ENCODE measurements around the gene MAGI2. TPM values are rescaled to one million over a fixed set of nuclear protein-coding genes. Genes with fewer than 3 reads are reported as not detected.
A peak's percentile ranks its signal among the peaks of the same experiment; 100 is the strongest.

The MAGI2 gene
- polyA plus RNA-seq, 4 donors: 0.22 to 2.1 (median 1.5) TPM

DNA sequence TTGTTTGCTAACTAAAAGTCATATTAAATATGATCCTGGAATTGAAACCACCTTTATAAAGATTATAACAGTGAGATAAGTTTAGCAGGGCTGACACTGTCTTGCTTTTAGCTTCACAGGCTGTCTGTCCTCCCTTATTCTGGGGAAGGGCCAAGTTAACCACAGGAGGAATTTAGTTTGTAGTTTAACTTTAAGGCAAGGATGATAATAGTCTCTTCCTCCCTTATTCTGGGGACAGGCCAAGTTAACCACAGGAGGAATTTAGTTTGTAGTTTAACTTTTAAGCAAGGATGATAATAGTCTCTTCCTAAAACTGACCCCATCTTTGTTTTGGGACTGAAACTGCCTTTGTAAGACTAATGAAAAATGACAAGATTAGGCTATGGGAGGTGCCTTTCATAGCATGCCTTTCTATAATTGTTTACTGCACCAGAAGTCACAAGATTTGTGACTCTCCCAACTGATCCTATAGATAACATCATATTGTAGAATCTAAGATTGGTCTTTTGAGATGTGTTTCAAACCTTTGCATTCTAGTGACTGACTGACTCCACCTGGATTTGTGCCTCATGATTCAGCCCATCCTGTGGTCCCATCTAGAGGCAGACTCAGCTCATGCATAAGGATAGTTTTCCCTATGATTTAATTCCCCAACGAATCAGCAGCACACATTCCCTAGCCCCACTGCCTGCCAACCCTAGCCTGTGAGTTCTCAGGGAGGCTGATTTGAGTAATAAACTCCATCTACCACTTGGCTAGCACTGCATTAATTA lies 212.0 kb downstream of the MAGI2 start:
- Histone ChIP-seq H3K27ac (ENCODE audit: low read depth in 1 of 3, low read length in 2 of 3) (no peak overlapping the region), H3K9me3 (ENCODE audit: control insufficient read depth in 2 of 2, insufficient read depth in 1 of 2, low read depth in 1 of 2, low read length in 1 of 2) (peaks cover 0 to 3% of the 10 kb centered on the region in 2 donors), H3K4me3 (ENCODE audit: low read depth in 1 of 3, low read length in 3 of 3) (no peak overlapping the region), H3K27me3 (ENCODE audit: control insufficient read depth in 3 of 3, insufficient read depth in 3 of 3, low read length in 3 of 3) (no peaks in the 10 kb centered on the region), H3K36me3 (ENCODE audit: control insufficient read depth in 3 of 3, insufficient read depth in 2 of 3, low read depth in 1 of 3, low read length in 3 of 3) (no peaks in the 10 kb centered on the region), H3K4me1 (ENCODE audit: control insufficient read depth in 3 of 3, insufficient read depth in 2 of 3, low read depth in 1 of 3, low read length in 2 of 3) (no peaks in the 10 kb centered on the region)
- WGBS, 3 donors: 54 to 65% (median 56%) methylated on average over 1 of the region's 1 CpG
- DNase-seq: no peak
- FAIRE-seq: no peak

DNA sequence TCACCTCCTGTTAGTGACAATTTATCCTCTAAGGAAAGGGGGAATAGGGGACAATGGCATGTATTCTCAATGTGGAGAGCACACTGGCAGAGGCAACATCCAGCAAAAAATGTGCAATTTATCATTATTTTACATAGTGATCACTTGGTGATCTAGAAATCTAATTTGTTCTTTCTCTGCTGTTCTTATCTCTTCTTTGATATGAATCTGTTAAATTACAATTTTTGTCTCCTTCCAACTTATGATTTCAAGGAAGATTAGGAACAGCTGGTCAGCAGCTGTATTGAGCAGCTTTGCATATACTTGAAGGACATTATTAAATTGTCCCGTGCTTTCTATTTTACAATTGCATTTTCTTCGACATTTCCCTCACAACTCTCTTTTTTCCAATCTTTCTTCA lies 213.1 kb downstream of the MAGI2 start:
- Histone ChIP-seq H3K27me3 (ENCODE audit: control insufficient read depth in 3 of 3, insufficient read depth in 3 of 3, low read length in 3 of 3) (no peaks in the 10 kb centered on the region), H3K36me3 (ENCODE audit: control insufficient read depth in 3 of 3, insufficient read depth in 2 of 3, low read depth in 1 of 3, low read length in 3 of 3) (no peaks in the 10 kb centered on the region), H3K27ac (ENCODE audit: low read depth in 1 of 3, low read length in 2 of 3) (no peak overlapping the region), H3K4me3 (ENCODE audit: low read depth in 1 of 3, low read length in 3 of 3) (no peak overlapping the region), H3K9me3 (ENCODE audit: control insufficient read depth in 2 of 2, insufficient read depth in 1 of 2, low read depth in 1 of 2, low read length in 1 of 2) (peaks cover 0 to 3% of the 10 kb centered on the region in 2 donors), H3K4me1 (ENCODE audit: control insufficient read depth in 3 of 3, insufficient read depth in 2 of 3, low read depth in 1 of 3, low read length in 2 of 3) (no peaks in the 10 kb centered on the region)
- WGBS, 3 donors: 63 to 76% (median 73%) methylated on average over 2 of the region's 2 CpGs
- DNase-seq: no peak
- FAIRE-seq: no peak

DNA sequence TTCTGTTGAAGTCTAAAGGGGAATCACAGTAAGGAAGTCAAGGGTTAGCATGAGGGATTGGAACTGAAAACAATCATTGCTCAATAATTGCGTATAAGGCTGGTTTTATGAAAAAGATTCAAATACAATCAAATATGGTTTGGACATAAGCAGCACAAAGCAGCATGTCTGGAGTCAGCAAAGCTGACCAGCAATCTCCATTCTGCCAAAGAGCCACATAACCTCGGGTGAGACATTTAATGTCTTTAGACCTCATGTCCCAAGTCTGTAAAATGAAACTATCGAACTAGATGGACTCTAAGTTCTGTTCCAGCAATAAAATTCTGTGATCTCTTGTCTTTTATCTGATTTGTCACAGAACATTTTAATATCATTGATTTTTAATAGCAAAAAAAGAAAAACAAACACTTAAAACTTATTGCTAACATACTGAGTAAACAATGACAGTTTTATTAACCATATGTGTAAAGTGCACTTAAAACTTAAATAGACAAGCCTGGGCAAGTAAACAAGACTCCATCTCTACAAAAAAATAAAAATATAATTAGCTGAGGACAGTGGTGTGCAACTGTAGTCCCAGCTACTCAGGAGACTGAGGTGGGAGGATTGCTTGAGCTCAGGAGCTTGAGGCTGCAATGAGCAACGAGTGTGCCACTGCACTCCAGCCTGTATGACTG lies 217.0 kb downstream of the MAGI2 start:
- Histone ChIP-seq H3K27me3 (ENCODE audit: control insufficient read depth in 3 of 3, insufficient read depth in 3 of 3, low read length in 3 of 3) (no peaks in the 10 kb centered on the region), H3K4me1 (ENCODE audit: control insufficient read depth in 3 of 3, insufficient read depth in 2 of 3, low read depth in 1 of 3, low read length in 2 of 3) (no peaks in the 10 kb centered on the region), H3K9me3 (ENCODE audit: control insufficient read depth in 2 of 2, insufficient read depth in 1 of 2, low read depth in 1 of 2, low read length in 1 of 2) (no peaks in the 10 kb centered on the region), H3K36me3 (ENCODE audit: control insufficient read depth in 3 of 3, insufficient read depth in 2 of 3, low read depth in 1 of 3, low read length in 3 of 3) (no peaks in the 10 kb centered on the region), H3K27ac (ENCODE audit: low read depth in 1 of 3, low read length in 2 of 3) (no peak overlapping the region), H3K4me3 (ENCODE audit: low read depth in 1 of 3, low read length in 3 of 3) (no peak overlapping the region)
- 44 to 64% (median 46%) methylated on average over 4 of the region's 4 CpGs for WGBS, 3 donors
- FAIRE-seq (no peak), DNase-seq (no peak)

DNA sequence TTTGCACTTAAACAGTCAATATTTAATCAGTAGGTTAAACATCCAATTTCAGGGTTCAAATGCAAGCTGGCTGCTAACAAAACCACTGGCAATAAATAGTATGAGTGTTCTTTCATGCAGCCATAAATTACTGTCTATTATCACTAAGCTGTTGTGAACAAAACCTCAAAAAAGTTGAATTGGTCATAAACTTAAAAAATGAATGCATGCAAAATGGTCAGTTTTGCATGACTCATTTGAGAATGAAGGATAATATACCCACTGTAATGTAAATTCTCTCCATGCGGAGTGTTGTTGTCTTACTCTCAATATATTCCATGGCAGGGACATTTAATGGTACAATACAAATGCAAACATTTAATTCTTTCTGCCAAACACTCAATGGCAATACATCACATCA lies 226.4 kb downstream of the MAGI2 start:
- 71 to 94% (median 91%) methylated on average over 1 of the region's 1 CpG for WGBS, 3 donors
- no peak overlapping the region for H3K27ac ChIP-seq (ENCODE audit: low read depth in 1 of 3, low read length in 2 of 3)
- H3K36me3 ChIP-seq (ENCODE audit: control insufficient read depth in 3 of 3, insufficient read depth in 2 of 3, low read depth in 1 of 3, low read length in 3 of 3): no peaks in the 10 kb centered on the region
- H3K27me3 ChIP-seq (ENCODE audit: control insufficient read depth in 3 of 3, insufficient read depth in 3 of 3, low read length in 3 of 3): no peaks in the 10 kb centered on the region
- no peaks in the 10 kb centered on the region for H3K9me3 ChIP-seq (ENCODE audit: control insufficient read depth in 2 of 2, insufficient read depth in 1 of 2, low read depth in 1 of 2, low read length in 1 of 2)
- H3K4me1 ChIP-seq (ENCODE audit: control insufficient read depth in 3 of 3, insufficient read depth in 2 of 3, low read depth in 1 of 3, low read length in 2 of 3): no peaks in the 10 kb centered on the region
- DNase-seq (no peak), FAIRE-seq (no peak)
- H3K4me3 ChIP-seq (ENCODE audit: low read depth in 1 of 3, low read length in 3 of 3): no peak overlapping the region

DNA sequence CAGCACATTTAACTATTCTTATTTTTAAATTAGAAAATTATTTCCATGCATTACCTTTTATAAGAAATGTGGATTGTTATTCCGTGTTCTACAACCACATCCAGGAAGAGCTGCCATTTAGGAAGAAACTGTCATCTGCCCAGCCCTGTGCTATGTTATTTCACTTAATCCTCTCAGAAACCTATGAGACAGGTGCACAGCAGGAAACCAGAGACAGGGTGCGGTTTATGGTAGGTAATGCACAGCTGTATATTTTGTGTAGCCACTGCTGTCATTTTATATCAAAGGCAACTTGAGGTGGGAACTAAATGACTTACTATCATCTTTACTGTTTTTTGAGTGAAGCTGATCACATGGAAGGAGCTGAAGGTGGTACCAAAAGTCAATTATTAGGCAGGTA lies 232.3 kb downstream of the MAGI2 start:
- H3K27ac ChIP-seq (ENCODE audit: low read depth in 1 of 3, low read length in 2 of 3): no peak overlapping the region
- H3K9me3 ChIP-seq (ENCODE audit: control insufficient read depth in 2 of 2, insufficient read depth in 1 of 2, low read depth in 1 of 2, low read length in 1 of 2): no peaks in the 10 kb centered on the region
- FAIRE-seq (no peak), DNase-seq (peak in 1 of 2 donors; percentile 22)
- H3K4me3 ChIP-seq (ENCODE audit: low read depth in 1 of 3, low read length in 3 of 3): no peak overlapping the region
- no peaks in the 10 kb centered on the region for H3K27me3 ChIP-seq (ENCODE audit: control insufficient read depth in 3 of 3, insufficient read depth in 3 of 3, low read length in 3 of 3)
- H3K36me3 ChIP-seq (ENCODE audit: control insufficient read depth in 3 of 3, insufficient read depth in 2 of 3, low read depth in 1 of 3, low read length in 3 of 3): no peaks in the 10 kb centered on the region
- H3K4me1 ChIP-seq (ENCODE audit: control insufficient read depth in 3 of 3, insufficient read depth in 2 of 3, low read depth in 1 of 3, low read length in 2 of 3): peaks cover 0 to 9% (median 0%) of the 10 kb centered on the region in 3 donors
- 28 to 73% (median 38%) methylated on average over 2 of the region's 2 CpGs for WGBS, 3 donors

DNA sequence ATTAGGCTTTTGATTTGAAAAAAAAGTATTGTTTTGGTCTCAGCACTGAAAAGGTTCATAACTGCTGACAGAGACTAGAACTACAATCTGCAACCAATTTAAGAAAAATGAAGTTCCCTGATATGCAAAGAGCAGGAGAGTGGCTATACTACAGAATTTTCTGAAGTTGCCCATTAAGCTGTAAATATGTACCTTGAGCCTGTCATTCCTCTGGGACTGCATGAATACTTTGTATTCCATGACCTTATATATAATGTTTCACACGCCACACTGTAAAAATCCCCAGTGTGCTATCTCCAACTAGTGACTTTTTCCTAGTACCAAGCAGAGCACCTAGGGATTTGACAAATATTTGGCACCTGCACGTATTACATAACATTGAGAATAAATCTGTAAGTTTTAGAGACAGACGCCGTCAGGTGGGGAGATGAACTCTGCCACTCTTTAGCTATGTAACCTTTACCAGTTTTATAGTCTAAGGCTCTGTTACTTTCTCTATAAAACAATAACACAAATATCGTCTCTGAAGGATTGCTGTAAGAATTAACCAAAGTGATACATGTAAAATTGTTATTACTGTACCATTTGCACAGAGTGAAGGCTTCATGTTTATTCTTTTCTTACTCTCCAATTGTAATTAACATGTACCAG lies 235.4 kb downstream of the MAGI2 start:
- Histone ChIP-seq H3K9me3 (ENCODE audit: control insufficient read depth in 2 of 2, insufficient read depth in 1 of 2, low read depth in 1 of 2, low read length in 1 of 2) (no peaks in the 10 kb centered on the region), H3K36me3 (ENCODE audit: control insufficient read depth in 3 of 3, insufficient read depth in 2 of 3, low read depth in 1 of 3, low read length in 3 of 3) (no peaks in the 10 kb centered on the region), H3K27ac (ENCODE audit: low read depth in 1 of 3, low read length in 2 of 3) (peak overlapping the region in 1 of 3 donors; percentile 74), H3K4me3 (ENCODE audit: low read depth in 1 of 3, low read length in 3 of 3) (no peak overlapping the region), H3K27me3 (ENCODE audit: control insufficient read depth in 3 of 3, insufficient read depth in 3 of 3, low read length in 3 of 3) (no peaks in the 10 kb centered on the region), H3K4me1 (ENCODE audit: control insufficient read depth in 3 of 3, insufficient read depth in 2 of 3, low read depth in 1 of 3, low read length in 2 of 3) (peaks cover 0 to 9% (median 0%) of the 10 kb centered on the region in 3 donors)
- WGBS, 3 donors: 76 to 80% (median 78%) methylated on average over 5 of the region's 5 CpGs
- FAIRE-seq (no peak), DNase-seq (peak in 1 of 2 donors; percentile 36)

DNA sequence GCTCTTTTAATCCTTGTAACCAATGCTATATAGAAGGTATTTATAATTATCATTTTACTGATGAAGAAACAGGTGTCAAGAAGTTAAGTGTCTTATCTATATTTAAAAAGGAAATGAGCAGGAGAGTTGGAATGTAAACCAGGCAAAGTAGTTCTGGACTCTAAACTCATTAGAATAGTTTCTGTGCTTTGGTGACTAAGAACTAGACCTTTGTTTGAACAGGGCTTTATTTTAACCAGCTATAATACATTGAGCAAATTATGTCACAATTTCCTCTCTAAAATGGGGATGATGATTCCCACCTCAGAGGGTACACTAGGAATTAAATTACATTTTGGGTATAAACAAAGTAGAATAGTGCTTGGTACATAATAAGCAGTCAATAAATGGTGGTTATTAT lies 236.0 kb downstream of the MAGI2 start:
- Histone ChIP-seq H3K4me3 (ENCODE audit: low read depth in 1 of 3, low read length in 3 of 3) (no peak overlapping the region), H3K27ac (ENCODE audit: low read depth in 1 of 3, low read length in 2 of 3) (peak overlapping the region in 1 of 3 donors; percentile 74), H3K4me1 (ENCODE audit: control insufficient read depth in 3 of 3, insufficient read depth in 2 of 3, low read depth in 1 of 3, low read length in 2 of 3) (peaks cover 0 to 9% (median 0%) of the 10 kb centered on the region in 3 donors), H3K36me3 (ENCODE audit: control insufficient read depth in 3 of 3, insufficient read depth in 2 of 3, low read depth in 1 of 3, low read length in 3 of 3) (no peaks in the 10 kb centered on the region), H3K27me3 (ENCODE audit: control insufficient read depth in 3 of 3, insufficient read depth in 3 of 3, low read length in 3 of 3) (no peaks in the 10 kb centered on the region), H3K9me3 (ENCODE audit: control insufficient read depth in 2 of 2, insufficient read depth in 1 of 2, low read depth in 1 of 2, low read length in 1 of 2) (no peaks in the 10 kb centered on the region)
- FAIRE-seq (no peak), DNase-seq (peak; percentile 39 to 53)

DNA sequence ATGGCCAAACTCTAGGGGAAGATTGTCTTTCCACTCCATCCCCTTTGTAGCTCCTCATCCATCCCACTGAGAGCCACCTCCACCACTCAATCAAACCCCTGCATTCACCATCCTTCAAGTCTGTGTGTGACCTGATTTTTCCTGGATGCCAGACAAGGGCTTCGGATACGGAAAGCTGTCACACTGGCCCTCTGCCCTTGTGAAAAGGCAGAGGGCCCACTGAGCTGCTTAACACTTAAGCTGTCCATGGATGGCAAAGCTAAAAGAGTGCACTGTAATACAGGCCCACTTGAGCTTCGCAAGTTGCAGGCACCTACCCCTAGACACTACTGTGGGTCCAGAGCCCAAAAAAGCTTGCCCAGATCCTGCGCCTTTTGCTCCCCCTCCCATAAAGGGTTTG lies 237.2 kb downstream of the MAGI2 start:
- H3K36me3 ChIP-seq (ENCODE audit: control insufficient read depth in 3 of 3, insufficient read depth in 2 of 3, low read depth in 1 of 3, low read length in 3 of 3): no peaks in the 10 kb centered on the region
- H3K27ac ChIP-seq (ENCODE audit: low read depth in 1 of 3, low read length in 2 of 3): no peak overlapping the region
- DNase-seq (no peak), FAIRE-seq (no peak)
- 88 to 97% (median 88%) methylated on average over 4 of the region's 4 CpGs for WGBS, 3 donors
- peaks cover 0 to 9% (median 0%) of the 10 kb centered on the region in 3 donors for H3K4me1 ChIP-seq (ENCODE audit: control insufficient read depth in 3 of 3, insufficient read depth in 2 of 3, low read depth in 1 of 3, low read length in 2 of 3)
- H3K4me3 ChIP-seq (ENCODE audit: low read depth in 1 of 3, low read length in 3 of 3): no peak overlapping the region
- no peaks in the 10 kb centered on the region for H3K9me3 ChIP-seq (ENCODE audit: control insufficient read depth in 2 of 2, insufficient read depth in 1 of 2, low read depth in 1 of 2, low read length in 1 of 2)
- no peaks in the 10 kb centered on the region for H3K27me3 ChIP-seq (ENCODE audit: control insufficient read depth in 3 of 3, insufficient read depth in 3 of 3, low read length in 3 of 3)
